Breast epithelium (tissue), 4 donors: ENCODE data around the gene P2RX2. TPM values are rescaled to one million over a fixed set of nuclear protein-coding genes. Genes with fewer than 3 reads are reported as not detected.

Experiments
- DNase-seq, 2 donors: peaks; one replicate each; pipeline ENCODE4 v3.0.0-alpha.2; 2019; ENCODE audit warnings: low spot score in 2 of 2
- H3K27ac ChIP-seq, 2 donors: fragments of 200-600 bp; sonication (generic) in 1 of 2; one replicate each; pipeline ENCODE4 v1.5.1; 2016 to 2019; ENCODE audit warnings: mild to moderate bottlenecking in 1 of 2
- H3K27me3 ChIP-seq, 2 donors: fragments of 200-600 bp; sonication (generic) in 1 of 2; one replicate each; pipeline versions ENCODE4 v1.5.1 to v1.6.0; 2017 to 2019; ENCODE audit warnings: control low read depth in 1 of 2, mild to moderate bottlenecking in 1 of 2
- H3K36me3 ChIP-seq: fragments of 200-600 bp; one replicate; pipeline ENCODE4 v1.5.1; 2019
- H3K4me1 ChIP-seq, 2 donors: fragments of 200-600 bp; sonication (generic); one replicate each; pipeline ENCODE4 v1.5.1; 2016 to 2019; ENCODE audit warnings: control low read depth in 1 of 2
- H3K4me3 ChIP-seq, 3 donors: fragments of 200-600 bp; sonication (generic); 1 replicate in 2 of 3; 2 replicates in 1 of 3; pipeline ENCODE4 v1.5.1; 2016 to 2019; ENCODE audit warnings: mild to moderate bottlenecking in 3 of 3, moderate library complexity in 2 of 3
- H3K9me3 ChIP-seq, 2 donors: fragments of 200-600 bp; sonication (generic) in 1 of 2; one replicate each; pipeline ENCODE4 v1.5.1; 2016 to 2019; ENCODE audit warnings: control low read depth in 1 of 2
- CTCF ChIP-seq, 3 donors: fragments of 450-650 bp; IDR thresholded peaks; one replicate each; pipeline ENCODE4 v1.5.1; 2016 to 2017; ENCODE audit warnings: antibody characterized with exemption in 3 of 3, mild to moderate bottlenecking in 3 of 3, moderate library complexity in 3 of 3
- POLR2A ChIP-seq: fragments of 450-650 bp; IDR thresholded peaks from one replicate; pipeline ENCODE4 v1.6.1; 2016; ENCODE audit warnings: antibody characterized with exemption, mild to moderate bottlenecking, moderate library complexity
- POLR2AphosphoS5 ChIP-seq, 3 donors: sonication (generic); formaldehyde crosslinking; IDR thresholded peaks; one replicate each; pipeline ENCODE4 v1.6.1; 2017; ENCODE audit warnings: antibody characterized with exemption in 3 of 3
- intact Hi-C: fragments of 100-400 bp; cut with DNase I; formaldehyde crosslinking; loops from one replicate; pipeline ENCODE4 v1.15.1; 2023; ENCODE audit warnings: low total_unique reads
- total RNA-seq, 3 donors: library from RNA; depleted of rRNA; stranded (reverse); fragments of >200 nt; gene quantifications; one replicate each; pipeline ENCODE4 v1.1.0, GENCODE V29; 2016

Gene P2RX2
- total RNA-seq, 3 donors from 2014 or later, result 0.29 to 0.48 TPM; not detected in 1

GRCh38 chr12:132604151-132604618, 14.4 kb upstream of the P2RX2 start:
- Histone ChIP-seq H3K27ac (peak overlapping the region in 1 of 2 donors; percentile 80), H3K4me1 (peaks cover 0 to 7% of the 10 kb centered on the region in 2 donors), H3K36me3 (no peaks in the 10 kb centered on the region), H3K27me3 (peaks cover 0 to 49% of the 10 kb centered on the region in 2 donors), H3K4me3 (peak overlapping the region; percentile 34 to 60 (median 35)), H3K9me3 (no peaks in the 10 kb centered on the region)
- DNase-seq, result no peak
- TF ChIP-seq CTCF (IDR thresholded peaks at IDR 0.05) (no peak), POLR2AphosphoS5 (IDR thresholded peaks at IDR 0.05) (no peak), POLR2A (no peak)
- intact Hi-C loops, result no loop called here

- H3K36me3 ChIP-seq, result no peaks in the 10 kb centered on the region
- intact Hi-C loops, result no loop called here
- DNase-seq, result no peak
- peak overlapping the region in 1 of 3 donors; percentile 34 for H3K4me3 ChIP-seq
- peaks cover 0 to 49% of the 10 kb centered on the region in 2 donors for H3K27me3 ChIP-seq
- no peaks in the 10 kb centered on the region for H3K9me3 ChIP-seq
- H3K4me1 ChIP-seq, result peaks cover 0 to 7% of the 10 kb centered on the region in 2 donors
- no peak overlapping the region for H3K27ac ChIP-seq
- TF ChIP-seq CTCF (IDR thresholded peaks at IDR 0.05), result no peak
These were observed 13.7 kb upstream of the P2RX2 start for GRCh38 chr12:132604668-132605441.

DNA sequence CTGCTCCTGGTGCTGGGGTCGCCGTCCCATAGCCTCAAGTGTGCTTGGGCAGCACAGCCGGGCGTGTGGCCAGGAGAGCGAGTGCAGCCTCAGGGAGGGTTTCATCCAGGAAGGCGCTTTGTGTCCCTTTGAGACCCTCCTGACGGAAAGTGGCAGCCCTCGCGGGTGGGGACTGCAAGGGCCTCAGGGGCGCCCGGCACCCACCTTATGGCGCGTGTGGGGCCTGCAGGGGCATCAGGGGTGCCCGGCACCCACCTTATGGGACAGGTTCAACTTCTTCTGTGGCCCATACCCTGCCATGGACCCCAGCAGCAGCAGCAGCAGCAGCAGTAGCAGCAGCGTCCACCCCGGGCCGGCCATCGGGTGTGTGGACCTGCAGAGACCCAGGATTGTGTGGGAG, 12.7 kb upstream of the P2RX2 start:
- Histone ChIP-seq H3K27me3 (peaks cover 0 to 49% of the 10 kb centered on the region in 2 donors), H3K4me3 (no peak overlapping the region), H3K9me3 (no peaks in the 10 kb centered on the region), H3K36me3 (no peaks in the 10 kb centered on the region), H3K4me1 (peaks cover 0 to 4% of the 10 kb centered on the region in 2 donors), H3K27ac (no peak overlapping the region)
- no peak for DNase-seq
- TF ChIP-seq POLR2AphosphoS5 (IDR thresholded peaks at IDR 0.05) (no peak), CTCF (IDR thresholded peaks at IDR 0.05) (no peak), POLR2A (no peak)
- intact Hi-C loops, result no loop called here

DNA sequence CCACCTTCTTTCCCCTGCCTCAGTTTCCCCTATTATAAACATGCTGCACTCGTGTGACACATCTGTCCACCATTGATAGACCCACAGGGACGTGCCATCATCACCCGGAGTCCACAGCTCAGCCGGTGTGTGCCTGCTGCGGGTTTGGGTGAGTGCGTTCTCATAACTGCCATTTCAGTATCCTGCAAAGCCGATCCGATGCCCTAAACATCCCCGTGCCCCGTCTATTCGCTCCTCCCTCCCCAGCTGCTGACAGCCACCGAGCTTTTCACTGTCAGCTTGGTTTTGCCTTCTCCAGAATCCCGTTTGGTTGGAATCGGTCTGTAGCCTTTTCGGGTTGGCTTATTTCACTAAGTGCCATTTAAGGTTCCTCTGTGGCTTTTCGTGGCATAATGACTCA, 12.1 kb upstream of the P2RX2 start:
- Histone ChIP-seq H3K27me3 (peaks cover 0 to 50% of the 10 kb centered on the region in 2 donors), H3K4me1 (no peaks in the 10 kb centered on the region), H3K4me3 (no peak overlapping the region), H3K27ac (no peak overlapping the region), H3K36me3 (no peaks in the 10 kb centered on the region), H3K9me3 (peaks cover 0 to 2% of the 10 kb centered on the region in 2 donors)
- TF ChIP-seq POLR2AphosphoS5 (IDR thresholded peaks at IDR 0.05) (no peak), CTCF (IDR thresholded peaks at IDR 0.05) (no peak)
- no peak for DNase-seq
- intact Hi-C loops, result no loop called here

DNA sequence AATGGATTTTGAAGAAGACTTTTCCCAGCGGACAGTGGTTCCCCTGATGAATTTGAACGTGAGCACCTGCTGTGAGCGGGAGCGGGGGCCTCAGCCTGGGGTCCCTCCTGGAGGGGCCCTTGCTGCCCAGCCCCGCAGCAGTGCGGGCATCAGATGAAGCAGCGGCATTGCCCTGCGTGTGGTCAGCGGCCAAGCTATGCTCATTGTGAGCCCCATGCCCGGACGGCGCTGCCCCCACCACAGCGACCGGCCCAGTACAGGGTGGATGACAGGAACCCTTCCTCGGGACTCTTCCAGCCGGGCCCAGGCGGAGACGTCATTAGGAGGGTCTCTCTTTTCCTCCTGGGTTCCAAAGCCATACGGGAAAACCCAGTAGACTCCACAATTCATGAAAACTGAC, 11.6 kb upstream of the P2RX2 start:
- peaks cover 0 to 55% of the 10 kb centered on the region in 2 donors for H3K27me3 ChIP-seq
- DNase-seq, result no peak
- H3K27ac ChIP-seq, result no peak overlapping the region
- no peaks in the 10 kb centered on the region for H3K36me3 ChIP-seq
- no peak overlapping the region for H3K4me3 ChIP-seq
- H3K9me3 ChIP-seq, result peaks cover 3 to 7% of the 10 kb centered on the region in 2 donors
- TF ChIP-seq CTCF (IDR thresholded peaks at IDR 0.05) (no peak), POLR2A (no peak), POLR2AphosphoS5 (IDR thresholded peaks at IDR 0.05) (no peak)
- intact Hi-C loops, result no loop called here
- no peaks in the 10 kb centered on the region for H3K4me1 ChIP-seq
